G401.6 (cell line): ENCODE data around the gene STK36.
A peak's percentile ranks its signal among the peaks of the same experiment; 100 is the strongest.

Experiments used
- FAIRE-seq: peaks from 2 replicates; lab custom pipeline; 2012; peaks lifted over from hg19 to GRCh38; lab: Jason Lieb, UNC

STK36 gene

DNA sequence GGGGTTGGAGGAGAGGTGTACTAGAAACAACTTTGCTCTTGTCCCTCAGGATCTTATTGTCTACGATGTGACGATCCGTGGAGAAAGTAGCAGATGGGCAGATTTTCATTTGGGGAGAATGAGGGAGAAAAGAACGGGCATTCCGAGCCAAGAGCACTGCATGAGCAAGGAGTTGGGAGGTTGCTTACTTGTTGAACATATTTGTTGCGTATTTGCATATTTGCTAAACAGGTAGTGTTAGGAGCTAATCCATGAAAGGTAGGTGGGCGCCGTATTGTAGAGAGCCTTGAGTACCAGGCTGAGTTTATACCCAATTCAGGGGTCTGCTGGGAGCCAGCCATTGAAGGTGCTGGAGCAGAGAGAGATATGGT is 11.9 kb upstream of the STK36 start:
- no peak for FAIRE-seq

DNA sequence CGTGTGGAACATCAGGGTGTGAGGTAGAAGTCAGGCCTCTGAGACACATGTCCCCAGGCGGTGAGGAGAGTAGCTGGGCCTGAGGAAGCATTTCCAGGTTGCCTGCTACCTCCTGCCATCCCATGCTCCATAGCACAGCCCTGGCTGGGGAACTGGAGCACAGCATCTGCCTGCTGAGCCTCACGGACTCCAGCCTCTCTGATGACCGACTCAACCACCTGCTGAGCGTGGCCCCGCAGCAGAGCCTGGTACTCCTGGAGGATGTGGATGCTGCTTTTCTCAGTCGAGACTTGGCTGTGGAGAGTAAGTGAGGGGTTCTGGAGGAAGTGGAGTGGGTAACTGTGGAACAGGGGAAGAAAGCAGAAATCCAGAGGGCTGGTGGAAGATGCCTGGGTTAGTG is 9.5 kb upstream of the STK36 start:
- no peak for FAIRE-seq

DNA sequence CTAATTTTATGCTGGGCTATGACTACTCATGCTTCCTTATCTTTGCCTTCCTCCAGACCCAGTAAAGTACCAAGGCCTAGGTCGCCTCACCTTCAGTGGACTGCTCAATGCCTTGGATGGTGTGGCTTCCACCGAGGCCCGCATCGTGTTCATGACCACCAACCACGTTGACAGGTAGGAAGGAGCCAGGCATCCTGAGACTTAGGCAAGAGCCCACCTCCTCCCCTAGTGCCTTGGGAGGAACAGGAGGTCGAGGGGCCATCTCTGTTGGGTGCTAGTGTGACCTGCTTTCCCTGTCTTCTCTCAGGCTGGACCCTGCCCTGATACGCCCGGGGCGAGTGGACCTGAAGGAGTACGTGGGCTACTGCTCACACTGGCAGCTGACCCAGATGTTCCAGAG is 9.1 kb upstream of the STK36 start:
- no peak for FAIRE-seq

DNA sequence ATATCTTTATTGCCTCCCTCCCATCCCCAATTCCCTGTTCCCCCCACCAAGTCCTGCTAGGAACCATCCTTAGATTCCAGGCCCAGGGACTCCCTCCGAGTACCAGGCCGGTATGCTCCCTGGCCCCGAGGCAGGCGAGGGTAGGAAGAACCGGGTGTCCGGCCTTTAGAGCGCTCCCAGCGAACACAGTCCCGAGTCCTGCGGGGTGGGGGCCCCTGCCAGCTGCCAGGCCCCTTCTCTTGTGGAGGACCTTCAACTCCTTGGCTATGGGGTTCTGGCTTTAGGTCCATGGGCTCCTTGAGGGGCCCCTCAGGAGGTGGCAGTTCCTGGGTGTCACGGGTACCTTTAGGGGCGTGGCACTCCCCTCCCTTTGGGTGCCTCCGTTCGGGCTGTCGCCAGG is 8.0 kb upstream of the STK36 start:
- no peak for FAIRE-seq

DNA sequence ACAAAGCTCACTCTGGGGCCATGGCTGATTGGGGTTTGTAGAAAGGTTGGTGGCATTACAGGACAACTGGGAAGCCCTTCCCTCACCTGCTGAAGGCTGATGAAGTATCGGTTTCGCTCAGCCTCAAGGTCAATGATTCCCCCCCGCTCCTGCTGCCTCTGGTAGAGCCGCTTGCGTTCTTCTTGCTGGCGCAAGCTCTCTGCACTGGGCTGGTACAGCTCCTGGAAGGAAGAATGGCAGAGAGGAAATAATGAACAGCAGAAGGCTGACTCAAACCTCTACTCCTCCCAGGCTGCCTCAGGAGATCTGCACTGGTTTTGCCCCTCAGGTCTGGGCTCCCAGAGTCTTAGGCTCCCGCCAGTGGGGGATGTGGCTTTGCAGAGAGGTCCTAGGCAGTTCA is 7.2 kb upstream of the STK36 start:
- FAIRE-seq: no peak

DNA sequence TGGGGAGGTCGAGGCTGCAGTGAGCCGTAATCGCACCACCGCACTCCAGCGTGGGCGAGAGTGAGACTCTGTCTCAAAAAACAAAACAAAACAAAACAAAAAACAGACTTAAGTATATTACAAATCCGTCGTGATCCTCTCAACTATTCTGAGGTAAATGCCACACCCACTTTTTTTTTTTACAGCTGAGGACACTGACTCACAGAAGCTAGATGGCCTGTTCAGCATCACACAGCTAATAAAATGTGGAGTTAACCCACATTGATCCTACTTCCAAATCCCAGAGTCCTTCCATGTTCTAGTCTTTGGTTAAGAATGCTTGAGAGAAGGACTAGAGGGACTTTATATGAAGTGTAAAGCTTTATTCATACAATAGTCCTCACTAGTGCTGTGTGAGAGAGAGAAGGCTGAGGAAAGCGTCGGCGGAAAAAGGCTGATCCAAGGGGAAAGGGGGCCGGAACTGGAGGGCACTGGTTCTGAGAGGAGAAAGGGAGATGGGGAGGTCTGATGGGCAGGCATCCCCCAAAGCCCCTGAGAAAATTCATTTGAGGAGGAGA is 711 bp upstream of the STK36 start:
- no peak for FAIRE-seq

DNA sequence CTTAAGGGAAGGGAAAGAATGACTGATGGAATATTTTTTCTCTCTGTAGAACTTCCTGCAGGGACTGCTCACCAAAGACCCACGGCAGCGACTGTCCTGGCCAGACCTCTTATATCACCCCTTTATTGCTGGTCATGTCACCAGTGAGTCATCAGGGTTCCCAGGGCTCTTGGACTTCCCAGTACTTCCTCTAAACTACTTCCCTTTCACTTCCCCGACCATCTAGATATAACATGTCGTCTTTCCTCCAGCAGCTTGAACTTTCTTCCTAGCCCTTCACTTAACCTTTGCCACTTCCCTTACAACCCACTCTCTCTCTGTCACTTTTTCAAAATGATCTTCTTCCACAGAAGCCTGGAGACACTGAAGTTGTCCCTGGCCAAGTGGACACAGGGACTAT is 7.2 kb downstream of the STK36 start:
- no peak for FAIRE-seq

DNA sequence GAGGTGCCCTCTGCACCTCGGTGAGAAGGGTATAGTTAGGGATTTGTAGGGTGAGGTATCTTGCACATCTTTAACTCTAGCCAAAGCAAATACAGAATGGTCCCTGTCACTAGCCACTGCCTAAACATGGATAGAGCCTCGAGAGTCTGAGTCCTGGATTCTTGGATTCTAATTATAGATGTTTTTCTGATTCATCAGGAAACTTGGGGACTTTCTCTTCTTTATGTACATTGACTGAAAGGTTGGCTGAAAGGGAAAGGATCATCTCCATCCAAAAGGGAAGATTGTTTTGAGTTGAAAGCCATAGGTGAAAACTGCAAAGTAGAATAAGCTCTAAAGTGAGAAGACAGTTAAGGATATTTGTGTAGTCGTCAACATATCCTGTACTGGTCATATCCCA is 8.2 kb downstream of the STK36 start:
- no peak for FAIRE-seq

DNA sequence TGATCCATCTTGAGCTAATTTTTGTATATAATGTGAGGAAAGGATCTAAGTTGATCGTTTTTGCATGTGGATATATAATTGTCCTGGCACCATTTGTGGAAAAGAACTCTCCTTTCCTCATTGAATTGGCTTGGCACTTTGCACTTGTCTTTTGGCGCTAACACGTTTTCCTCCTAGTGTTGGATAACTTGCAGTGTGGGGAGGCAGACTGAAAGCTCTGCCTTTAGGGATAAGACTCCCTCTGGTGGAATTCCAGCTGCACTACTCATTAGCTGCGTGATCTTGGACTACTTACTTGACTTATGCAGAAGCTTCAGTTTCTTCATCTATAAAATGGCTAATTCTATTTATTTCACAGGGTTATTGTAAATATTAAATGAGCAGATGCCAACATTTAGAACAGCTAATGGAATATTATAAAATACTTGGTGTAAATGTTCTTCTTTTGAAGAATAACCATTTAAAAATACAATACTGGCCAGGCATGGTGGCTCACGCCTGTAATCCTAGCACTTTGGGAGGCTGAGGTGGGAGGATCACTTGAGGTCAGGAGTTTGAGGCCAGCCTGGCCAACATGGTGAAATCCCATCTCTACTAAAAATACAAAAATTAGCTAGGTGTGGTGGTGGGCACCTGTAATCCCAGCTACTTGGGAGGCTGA is 15.6 kb downstream of the STK36 start:
- peak; percentile 94 for FAIRE-seq

DNA sequence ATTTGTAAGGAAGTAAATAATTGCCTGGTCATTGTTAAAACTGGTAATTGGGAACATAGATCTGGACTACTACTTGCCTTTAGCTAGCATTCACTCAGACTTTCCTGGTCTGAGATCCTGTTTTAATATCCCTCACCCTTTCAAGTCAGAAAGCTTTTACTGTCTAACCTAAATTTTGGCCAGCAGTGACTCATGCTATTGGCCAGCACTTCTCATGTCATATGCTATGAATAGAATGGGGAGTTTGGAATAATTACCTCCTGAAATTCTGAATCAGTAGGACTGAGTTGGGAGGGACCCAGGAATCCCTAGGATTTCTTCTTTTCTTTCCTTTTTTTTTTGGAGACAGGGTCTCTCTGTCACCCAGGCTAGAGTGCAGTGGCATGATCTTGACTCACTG is 19.3 kb downstream of the STK36 start:
- no peak for FAIRE-seq

DNA sequence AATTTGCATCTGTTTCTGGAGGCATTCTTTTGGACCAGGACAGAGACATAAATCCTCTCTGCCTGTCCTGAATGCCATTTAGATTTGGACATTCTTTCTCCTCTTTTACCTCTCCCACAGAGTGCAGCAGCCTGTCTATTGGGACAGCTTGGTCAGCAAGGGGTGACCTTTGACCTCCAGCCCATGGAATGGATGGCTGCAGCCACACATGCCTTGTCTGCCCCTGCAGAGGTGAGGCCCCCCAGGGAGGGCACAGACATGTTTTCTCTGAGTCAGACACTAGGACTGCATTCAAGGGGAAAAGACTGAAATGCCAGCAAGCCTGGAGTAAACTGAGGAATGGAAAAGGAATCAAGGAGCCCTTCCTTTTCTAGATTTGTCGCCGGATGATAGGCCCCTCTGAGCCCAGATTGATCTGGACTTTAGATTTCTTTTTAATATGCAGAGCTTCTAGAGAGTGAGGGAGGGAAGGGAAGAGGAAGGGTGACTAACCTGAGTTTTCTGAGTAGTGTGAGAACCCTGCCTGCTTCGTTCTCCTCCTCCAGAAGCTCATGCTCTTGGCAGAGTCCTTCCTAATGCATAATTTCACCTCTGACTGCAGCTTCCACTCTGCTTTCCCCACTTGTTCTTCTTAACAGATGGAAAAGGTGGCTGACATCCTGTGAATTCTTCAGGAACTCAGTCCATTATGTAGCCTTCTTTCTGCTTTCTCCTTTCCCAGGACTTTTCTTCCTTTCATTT is 22.7 kb downstream of the STK36 start:
- no peak for FAIRE-seq

DNA sequence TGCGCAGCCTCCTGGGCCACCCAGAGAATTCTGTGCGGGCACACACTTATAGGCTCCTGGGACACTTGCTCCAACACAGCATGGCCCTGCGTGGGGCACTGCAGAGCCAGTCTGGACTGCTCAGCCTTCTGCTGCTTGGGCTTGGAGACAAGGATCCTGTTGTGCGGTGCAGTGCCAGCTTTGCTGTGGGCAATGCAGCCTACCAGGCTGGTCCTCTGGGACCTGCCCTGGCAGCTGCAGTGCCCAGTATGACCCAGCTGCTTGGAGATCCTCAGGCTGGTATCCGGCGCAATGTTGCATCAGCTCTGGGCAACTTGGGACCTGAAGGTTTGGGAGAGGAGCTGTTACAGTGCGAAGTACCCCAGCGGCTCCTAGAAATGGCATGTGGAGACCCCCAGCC is 27.0 kb downstream of the STK36 start:
- FAIRE-seq: no peak

DNA sequence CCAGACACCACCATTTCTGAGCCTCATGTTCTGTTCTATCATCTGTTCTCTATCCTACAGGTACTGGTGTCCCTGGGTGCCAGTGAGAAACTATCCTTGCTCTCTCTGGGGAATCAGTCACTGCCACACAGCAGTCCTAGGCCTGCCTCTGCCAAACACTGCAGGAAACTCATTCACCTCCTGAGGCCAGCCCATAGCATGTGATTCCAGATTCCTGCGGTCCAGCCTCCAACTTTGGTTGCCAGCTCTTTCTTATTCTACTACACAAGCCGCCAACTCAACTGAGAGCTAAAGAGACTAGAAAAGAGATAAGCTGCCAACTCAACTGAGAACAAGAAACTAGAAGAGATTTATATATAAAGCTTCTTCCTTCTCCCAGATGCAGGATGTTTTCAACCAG is 29.9 kb downstream of the STK36 start:
- no peak for FAIRE-seq

DNA sequence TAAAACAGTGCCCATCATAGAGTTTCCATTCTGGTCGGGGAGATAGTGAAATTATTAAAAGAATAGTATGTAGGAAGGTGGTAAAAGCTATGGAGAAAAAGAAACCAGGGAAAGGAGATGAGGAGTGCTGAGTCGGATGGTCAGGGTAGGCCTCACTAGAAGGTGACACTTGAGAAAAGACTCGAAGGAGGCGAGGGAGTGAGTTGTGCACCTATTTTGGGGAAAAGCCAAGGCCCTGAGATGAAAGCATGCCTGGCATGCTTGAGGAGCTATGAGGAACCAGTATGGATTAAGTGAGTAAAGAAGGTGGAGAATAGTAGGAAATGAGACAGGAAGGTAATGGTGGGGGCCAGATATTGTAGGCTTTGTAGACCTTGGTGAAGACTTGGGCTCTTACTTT is 31.5 kb downstream of the STK36 start:
- no peak for FAIRE-seq

DNA sequence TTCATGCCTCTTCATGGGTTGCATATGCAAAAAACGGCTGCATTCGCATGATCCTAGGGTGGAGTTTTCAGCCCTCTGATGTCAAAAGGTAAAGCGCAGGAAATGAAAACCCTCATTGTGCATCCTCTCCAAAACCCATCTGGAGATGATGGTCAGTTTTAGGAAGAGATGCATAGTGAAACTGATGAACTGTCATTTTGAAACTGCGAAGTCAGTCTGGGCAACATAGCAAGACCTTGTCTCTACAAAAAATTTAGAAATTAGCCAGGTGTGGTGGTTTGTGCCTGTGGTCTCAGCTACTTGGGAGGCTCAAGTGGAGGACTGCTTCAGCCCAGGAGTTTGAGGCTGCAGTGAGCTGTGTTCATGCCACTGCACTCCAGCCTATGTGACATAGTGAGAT is 36.2 kb downstream of the STK36 start:
- FAIRE-seq: no peak

DNA sequence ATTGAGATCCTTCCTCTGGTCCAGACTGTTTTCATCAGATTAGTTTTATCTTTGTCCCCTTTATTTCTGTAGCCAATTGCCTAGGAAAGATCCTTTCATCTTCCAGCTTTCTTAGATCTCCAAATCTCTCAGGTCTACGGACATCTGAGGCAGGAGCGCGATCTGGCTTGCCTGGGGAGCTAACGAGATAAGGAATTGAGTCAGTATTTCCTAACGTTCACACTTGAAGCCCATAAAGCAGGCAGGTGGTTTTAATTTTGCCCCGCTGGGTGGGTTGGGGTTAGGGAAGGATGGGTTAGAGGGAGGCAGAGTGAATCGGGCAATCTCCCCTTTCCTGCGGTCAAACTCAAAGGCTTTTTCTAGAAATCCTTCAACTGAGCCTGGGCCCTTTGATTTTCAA is 38.0 kb downstream of the STK36 start:
- no peak for FAIRE-seq

DNA sequence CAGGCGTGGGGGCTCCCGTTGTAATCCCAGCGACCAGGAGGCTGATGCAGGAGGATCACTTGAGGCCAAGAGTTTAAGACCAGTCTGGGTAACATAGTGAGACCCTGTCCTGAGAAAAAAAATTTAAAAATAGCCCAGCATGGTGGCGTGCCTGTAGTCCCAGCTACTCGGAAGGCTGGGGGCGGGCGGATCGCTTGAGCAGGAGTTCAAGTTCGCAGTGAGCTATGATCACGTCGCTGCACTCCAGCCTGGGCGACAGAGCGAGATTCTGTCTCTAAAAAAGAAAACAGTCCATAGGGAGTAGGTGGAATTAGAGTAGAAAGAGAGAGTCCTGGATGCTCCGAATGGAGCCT is 38.4 kb downstream of the STK36 start:
- FAIRE-seq: no peak

DNA sequence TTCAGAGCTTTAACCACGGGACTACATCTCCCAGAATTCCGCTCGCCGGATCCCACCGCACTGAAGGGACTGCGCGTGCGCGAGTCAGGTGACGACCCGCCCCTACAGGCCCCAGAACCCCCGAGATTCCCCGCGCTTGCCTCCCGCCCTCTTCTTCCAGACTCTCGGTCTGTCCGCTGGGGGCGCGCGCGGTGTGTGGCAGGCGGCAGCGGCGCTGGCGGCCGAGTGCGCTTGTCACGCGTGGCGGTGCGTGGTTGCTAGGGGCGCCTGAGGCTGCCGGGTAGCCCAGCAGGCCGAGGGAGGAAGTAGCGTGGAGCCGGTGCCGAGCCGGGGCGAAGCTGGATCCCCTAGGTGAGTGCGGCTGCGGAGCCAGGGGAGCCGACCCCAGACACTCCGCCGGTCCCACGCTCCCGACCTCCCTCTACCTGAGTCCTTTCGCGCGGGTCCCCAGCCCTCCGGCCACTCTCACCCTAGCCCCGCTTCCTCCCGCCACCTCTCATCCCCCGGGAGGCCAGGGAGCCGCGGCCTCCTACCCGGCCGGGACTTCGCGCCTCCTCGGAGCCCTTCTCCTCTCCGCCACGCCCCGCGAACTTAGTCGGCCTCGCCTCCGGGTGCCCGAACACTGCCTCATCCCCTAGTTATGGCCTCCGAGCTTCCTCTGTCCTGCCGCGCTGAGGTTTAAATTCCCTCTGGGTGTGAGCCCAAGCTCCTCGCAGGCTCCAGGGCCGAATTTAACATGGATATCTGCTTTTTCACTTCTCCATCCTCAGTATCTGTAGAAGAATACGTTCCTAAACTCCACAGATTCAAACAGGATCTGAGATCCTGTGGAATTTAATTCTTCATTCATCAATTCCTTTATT is 39.0 kb downstream of the STK36 start, which contains the start of gene TTLL4:
Gene TTLL4, plus strand, starts transcription at position 149 of the 863 bp plus-strand sequence. CDS start 26,842 bp downstream, outside the sequence.
- FAIRE-seq: peak; percentile 93

DNA sequence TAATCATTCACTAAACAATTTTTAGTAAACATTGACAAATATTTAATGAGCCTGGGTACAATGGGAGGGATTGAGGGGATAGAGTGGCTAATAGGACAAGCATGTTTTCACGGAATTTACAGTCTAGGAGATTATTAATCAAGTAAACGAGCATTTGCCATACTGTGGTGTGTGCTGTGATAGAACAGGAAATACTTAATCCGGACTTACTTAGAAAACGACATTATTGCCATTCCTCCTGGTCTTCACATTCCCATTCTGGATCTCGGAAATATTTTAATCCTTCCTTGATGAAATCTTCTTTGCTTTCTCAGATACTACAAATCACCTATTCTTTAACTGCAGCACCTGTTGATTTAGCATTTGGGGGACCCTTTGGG is 39.7 kb downstream of the STK36 start:
- no peak for FAIRE-seq

DNA sequence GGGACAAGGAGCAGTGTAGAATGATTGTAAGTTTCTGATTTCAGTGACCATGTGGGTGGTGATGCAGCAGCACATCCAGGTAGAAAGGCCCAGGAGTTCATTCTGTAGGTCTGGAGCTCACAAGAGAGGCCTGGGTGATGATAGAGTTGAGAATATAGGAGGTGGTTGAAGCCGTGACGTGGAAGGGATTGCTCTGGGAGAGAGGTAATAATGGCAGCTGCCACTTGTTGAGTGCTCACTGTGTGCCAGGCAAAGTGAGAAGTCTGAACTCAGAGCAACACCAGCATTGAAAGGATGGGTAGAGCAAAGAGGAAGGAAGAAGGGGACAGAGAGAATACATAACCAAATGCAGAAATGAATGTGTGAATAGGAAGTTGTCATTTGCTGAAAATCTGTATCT is 42.0 kb downstream of the STK36 start:
- FAIRE-seq: no peak

DNA sequence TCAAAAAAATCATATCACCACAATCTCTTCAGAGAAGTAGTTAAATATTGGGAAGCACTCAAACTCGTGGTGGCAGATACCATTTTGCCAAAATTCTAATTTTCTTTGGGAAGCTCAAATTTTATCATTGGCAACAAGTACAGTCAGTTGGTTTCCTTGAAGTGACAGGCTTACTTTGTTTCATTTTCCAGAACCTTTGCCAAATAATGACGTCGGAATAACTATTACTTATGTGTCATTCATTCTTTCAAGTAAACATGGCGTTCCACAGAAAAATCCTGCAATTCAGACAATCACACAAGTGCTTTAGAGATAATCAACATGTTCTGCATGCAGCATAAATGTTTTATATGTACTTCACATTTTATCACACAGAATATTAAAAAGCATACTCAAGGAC is 44.2 kb downstream of the STK36 start:
- no peak for FAIRE-seq

DNA sequence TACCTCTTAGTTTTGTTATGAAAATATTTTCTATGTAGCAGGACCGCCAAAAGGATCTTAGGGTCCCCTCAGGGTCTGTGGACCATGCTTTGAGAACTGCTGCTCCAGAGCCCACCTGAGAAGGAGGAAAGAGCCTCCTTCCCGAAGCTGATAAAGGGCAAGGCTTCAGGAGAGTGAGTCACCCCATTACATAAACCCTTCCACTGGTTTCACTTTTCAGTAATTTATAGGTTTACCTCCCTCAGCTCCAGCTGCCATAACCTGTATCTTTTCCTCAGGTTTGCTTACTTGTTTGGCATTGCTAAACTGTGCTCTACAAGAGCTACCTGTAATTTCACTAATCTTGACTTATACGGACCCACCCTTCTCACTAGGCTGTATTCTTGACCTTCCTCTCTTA is 45.4 kb downstream of the STK36 start:
- FAIRE-seq: no peak

DNA sequence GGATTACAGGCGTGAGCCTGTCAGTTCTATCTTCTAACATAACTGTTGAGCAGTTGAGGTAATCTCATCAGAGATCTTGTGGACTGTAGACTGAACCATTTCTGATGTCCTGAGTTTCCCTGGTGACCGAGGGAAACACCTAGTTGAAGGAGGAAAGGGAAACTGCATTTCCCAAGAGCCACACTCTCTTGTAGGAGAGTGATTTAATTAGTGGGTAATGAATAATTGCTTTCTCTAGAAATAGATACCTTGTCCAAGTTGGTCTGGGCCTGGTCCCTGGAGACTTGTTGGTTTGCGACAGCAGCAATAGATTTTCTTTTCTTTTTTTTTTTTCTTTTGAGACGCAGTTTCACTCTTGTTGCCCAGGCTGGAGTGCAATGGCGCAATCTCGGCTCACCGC is 46.2 kb downstream of the STK36 start:
- no peak for FAIRE-seq
